A673 (cell line): Measurements from ENCODE around the gene ATP2A3.

Source experiments
- EZH2 ChIP-seq: fragments of 200-600 bp; sonication (generic); IDR thresholded peaks from 2 replicates; pipeline ENCODE4 v1.6.1; 2017; ENCODE audit warnings: borderline replicate concordance, low read depth, mild to moderate bottlenecking, mixed read lengths, antibody characterized with exemption, low read length; ENCODE audit not compliant: poor library complexity, severe bottlenecking
- TF ChIP-seq, protein P1 (sequence below): fragments of 300-800, 200-600 bp; sonication (generic); conservative IDR thresholded peaks from 2 replicates; pipeline ENCODE4 v1.5.1; 2017; ENCODE audit warnings: low read depth, mild to moderate bottlenecking, antibody characterized with exemption, low read length, moderate library complexity, mixed read lengths

DNA sequence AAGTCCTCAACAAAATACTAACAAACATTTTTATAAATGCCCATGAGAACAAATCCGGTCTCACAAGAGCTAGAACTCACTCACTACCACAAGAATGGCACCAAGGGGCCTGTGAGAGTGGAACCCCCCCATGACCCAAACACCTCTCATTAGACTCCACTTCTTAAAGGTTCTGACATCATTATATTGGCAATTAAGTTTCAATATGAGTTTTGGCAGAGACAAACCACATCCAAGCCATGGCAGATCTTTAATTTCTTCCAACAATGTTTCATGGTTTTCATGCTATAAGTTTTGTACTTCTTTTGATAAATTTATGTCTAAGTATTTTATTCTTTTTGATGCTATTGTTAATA, 30.0 kb upstream of the ATP2A3 start:
- TF ChIP-seq EZH2: no peak
- TF ChIP-seq, protein P1, sequence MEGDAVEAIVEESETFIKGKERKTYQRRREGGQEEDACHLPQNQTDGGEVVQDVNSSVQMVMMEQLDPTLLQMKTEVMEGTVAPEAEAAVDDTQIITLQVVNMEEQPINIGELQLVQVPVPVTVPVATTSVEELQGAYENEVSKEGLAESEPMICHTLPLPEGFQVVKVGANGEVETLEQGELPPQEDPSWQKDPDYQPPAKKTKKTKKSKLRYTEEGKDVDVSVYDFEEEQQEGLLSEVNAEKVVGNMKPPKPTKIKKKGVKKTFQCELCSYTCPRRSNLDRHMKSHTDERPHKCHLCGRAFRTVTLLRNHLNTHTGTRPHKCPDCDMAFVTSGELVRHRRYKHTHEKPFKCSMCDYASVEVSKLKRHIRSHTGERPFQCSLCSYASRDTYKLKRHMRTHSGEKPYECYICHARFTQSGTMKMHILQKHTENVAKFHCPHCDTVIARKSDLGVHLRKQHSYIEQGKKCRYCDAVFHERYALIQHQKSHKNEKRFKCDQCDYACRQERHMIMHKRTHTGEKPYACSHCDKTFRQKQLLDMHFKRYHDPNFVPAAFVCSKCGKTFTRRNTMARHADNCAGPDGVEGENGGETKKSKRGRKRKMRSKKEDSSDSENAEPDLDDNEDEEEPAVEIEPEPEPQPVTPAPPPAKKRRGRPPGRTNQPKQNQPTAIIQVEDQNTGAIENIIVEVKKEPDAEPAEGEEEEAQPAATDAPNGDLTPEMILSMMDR: no peak
